Measurements from ENCODE around the gene CLASRP.
A peak's percentile ranks its signal among the peaks of the same experiment; 100 is the strongest.

GRCh38 chr19:45059258-45059965, 20.6 kb downstream of the CLASRP start:
- peak; percentile 69 to 91 (median 87) for TF ChIP-seq CTCF (IDR thresholded peaks at IDR 0.05)
- no peak for TF ChIP-seq POLR2A (IDR thresholded peaks at IDR 0.05)
